Panc1 (cell line): ENCODE measurements around the gene TNFSF11. TPM values are rescaled to one million over a fixed set of nuclear protein-coding genes. Genes with fewer than 3 reads are reported as not detected.

Experiments used
- ATAC-seq: fragments of 200-7000 bp; cut with Tn5 transposase; 2 replicates; pipeline ENCODE4 v1.9.1; 2020; ENCODE audit warnings: mild to moderate bottlenecking, moderate library complexity
- BruUV-seq: library from RNA; stranded (reverse); fragments of 400-500 nt; replicated peaks from 2 replicates; lab custom pipeline; 2021; lab: Mats Ljungman, UMichigan
- CTCF ChIA-PET: fragments of 300-600 bp; sonication (Branson Sonifier 250); formaldehyde crosslinking; loops from one replicate; lab custom pipeline; 2022; ENCODE audit warnings: antibody characterized with exemption; lab: Charles Lee
- POLR2A ChIA-PET: fragments of 300-600 bp; sonication (Branson Sonifier 250); formaldehyde crosslinking; loops from one replicate; lab custom pipeline; 2022; ENCODE audit warnings: antibody characterized with exemption; lab: Charles Lee
- DNase-seq: peaks from one replicate; pipeline ENCODE4 v3.0.0-alpha.2; 2010; ENCODE audit warnings: low read depth, low spot score
- H3K27ac ChIP-seq: 2 replicates; pipeline ENCODE4 v1.5.1; 2011; ENCODE audit warnings: mild to moderate bottlenecking, low read length, inconsistent platforms
- H3K27me3 ChIP-seq: fragments of 200-500 bp; sonication (Bioruptor generic); 2 replicates; pipeline ENCODE4 v1.6.0; 2014; ENCODE audit warnings: low read length, inconsistent platforms; ENCODE audit not compliant: control insufficient read depth, insufficient read depth
- H3K36me3 ChIP-seq: fragments of 200-500 bp; sonication (Bioruptor generic); 2 replicates; pipeline ENCODE4 v1.5.1; 2014; ENCODE audit warnings: inconsistent platforms, mild to moderate bottlenecking, low read length, moderate library complexity; ENCODE audit not compliant: control insufficient read depth, insufficient read depth
- H3K4me1 ChIP-seq: 2 replicates; pipeline ENCODE4 v1.5.1; 2011; ENCODE audit warnings: inconsistent platforms, mild to moderate bottlenecking, low read length, moderate library complexity; ENCODE audit not compliant: control insufficient read depth, insufficient read depth
- H3K4me3 ChIP-seq, 2 experiments: 2 replicates each; pipeline ENCODE4 v1.5.1; 2011 to 2012; ENCODE audit warnings: low read depth in 2 of 2, low read length in 2 of 2, mild to moderate bottlenecking in 2 of 2, inconsistent platforms in 1 of 2, moderate library complexity in 1 of 2
- H3K9me3 ChIP-seq: fragments of 200-500 bp; sonication (Bioruptor generic); 2 replicates; pipeline ENCODE4 v1.5.1; 2014; ENCODE audit warnings: low read depth, mild to moderate bottlenecking, inconsistent platforms, low read length, moderate library complexity; ENCODE audit not compliant: control insufficient read depth, insufficient read depth
- POLR2AphosphoS5 ChIP-seq: IDR thresholded peaks from 2 replicates; pipeline ENCODE4 v1.6.1; 2012; ENCODE audit warnings: mild to moderate bottlenecking, low read depth, low read length, moderate library complexity
- SIN3A ChIP-seq: IDR thresholded peaks from 2 replicates; pipeline ENCODE4 v1.6.1; 2012; ENCODE audit warnings: low read depth, mild to moderate bottlenecking, low read length, moderate library complexity, borderline replicate concordance; ENCODE audit not compliant: insufficient read depth
- TCF7L2 ChIP-seq: IDR thresholded peaks from 2 replicates; pipeline ENCODE4 v1.6.1; 2011; ENCODE audit warnings: mild to moderate bottlenecking, low read depth, low read length, inconsistent platforms
- in situ Hi-C: cut with HindIII; loops from 2 replicates; pipeline ENCODE4 v1.10.0; 2016; ENCODE audit warnings: low sequenced_read_pairs, low pct_unique_long_range_greater_than_20kb
- intact Hi-C: fragments of 100-400 bp; cut with micrococcal nuclease; formaldehyde crosslinking; loops from one replicate; pipeline ENCODE4 v1.10.0; 2022; ENCODE audit not compliant: unreplicated experiment
- total RNA-seq: library from RNA; stranded (reverse); gene quantifications from one replicate; pipeline ENCODE4 v1.2.1, GENCODE V29; 2021; ENCODE audit not compliant: unreplicated experiment
- TF ChIP-seq, protein P1 (sequence below): fragments of 450-650 bp; IDR thresholded peaks from 2 replicates; pipeline ENCODE4 v1.5.1; 2017; ENCODE audit warnings: mild to moderate bottlenecking
- TF ChIP-seq, protein P2 (sequence below), 2 experiments: IDR thresholded peaks; 2 replicates each; pipeline ENCODE4 v1.6.1; 2011 to 2012; ENCODE audit warnings: low read depth in 2 of 2, control low read depth in 1 of 2, low read length in 1 of 2, mild to moderate bottlenecking in 1 of 2, moderate library complexity in 1 of 2; ENCODE audit not compliant: insufficient read depth in 1 of 2

The TNFSF11 gene
- total RNA-seq, 1 experiment from 2014 or later: not detected

DNA sequence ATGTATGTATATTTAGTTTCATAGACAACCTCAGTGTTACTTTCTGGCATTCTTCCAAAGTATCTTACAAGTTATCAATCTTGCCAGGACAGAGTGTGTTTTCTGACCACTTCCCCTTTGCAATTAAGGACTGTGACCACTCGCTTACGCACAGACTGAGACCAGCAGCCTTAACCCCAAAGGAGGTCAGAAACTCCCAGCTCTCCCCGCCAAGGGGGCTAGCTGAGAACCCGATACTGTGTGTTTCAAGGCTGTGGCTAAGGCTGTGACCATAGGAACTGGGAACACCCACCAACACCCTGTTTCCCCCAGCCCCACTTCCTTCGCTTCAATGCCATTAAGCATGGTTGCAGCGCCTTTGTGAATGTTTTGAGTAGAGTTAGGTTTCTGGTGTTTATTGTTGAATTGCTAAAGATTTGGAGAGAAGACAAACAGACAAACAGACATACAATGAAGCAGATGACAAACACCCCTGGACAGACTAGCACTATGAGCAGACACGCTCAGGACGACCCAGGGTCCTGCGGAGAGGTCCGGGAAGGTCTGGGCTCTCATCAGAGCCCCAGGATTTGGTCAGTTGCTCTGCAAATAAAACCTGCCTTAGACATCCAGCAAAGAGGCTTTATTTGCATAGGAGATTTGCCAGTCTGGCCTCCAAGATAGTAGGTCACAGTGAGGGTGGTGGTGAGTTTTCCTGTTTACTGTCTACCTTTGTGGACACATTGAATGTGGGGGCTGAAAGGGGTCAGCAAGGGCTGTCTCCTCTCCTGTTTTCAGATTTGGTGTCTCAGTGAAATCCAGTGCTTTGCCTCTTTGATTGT lies 25.0 kb upstream of the TNFSF11 start:
- no TSS peak for BruUV-seq
- Histone ChIP-seq H3K27ac (no peak overlapping the region), H3K4me3 (no peak overlapping the region), H3K4me1 (no peaks in the 10 kb centered on the region), H3K36me3 (no peaks in the 10 kb centered on the region), H3K27me3 (no peaks in the 10 kb centered on the region), H3K9me3 (no peaks in the 10 kb centered on the region)
- ChIA-PET CTCF (no interaction called here), POLR2A (no interaction called here)
- ATAC-seq (no peak), DNase-seq (no peak)
- in situ Hi-C loops (no loop called here), intact Hi-C loops (no loop called here)
- TF ChIP-seq, protein P1, sequence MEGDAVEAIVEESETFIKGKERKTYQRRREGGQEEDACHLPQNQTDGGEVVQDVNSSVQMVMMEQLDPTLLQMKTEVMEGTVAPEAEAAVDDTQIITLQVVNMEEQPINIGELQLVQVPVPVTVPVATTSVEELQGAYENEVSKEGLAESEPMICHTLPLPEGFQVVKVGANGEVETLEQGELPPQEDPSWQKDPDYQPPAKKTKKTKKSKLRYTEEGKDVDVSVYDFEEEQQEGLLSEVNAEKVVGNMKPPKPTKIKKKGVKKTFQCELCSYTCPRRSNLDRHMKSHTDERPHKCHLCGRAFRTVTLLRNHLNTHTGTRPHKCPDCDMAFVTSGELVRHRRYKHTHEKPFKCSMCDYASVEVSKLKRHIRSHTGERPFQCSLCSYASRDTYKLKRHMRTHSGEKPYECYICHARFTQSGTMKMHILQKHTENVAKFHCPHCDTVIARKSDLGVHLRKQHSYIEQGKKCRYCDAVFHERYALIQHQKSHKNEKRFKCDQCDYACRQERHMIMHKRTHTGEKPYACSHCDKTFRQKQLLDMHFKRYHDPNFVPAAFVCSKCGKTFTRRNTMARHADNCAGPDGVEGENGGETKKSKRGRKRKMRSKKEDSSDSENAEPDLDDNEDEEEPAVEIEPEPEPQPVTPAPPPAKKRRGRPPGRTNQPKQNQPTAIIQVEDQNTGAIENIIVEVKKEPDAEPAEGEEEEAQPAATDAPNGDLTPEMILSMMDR: no peak
- TF ChIP-seq POLR2AphosphoS5: no peak
- no peak for TF ChIP-seq SIN3A
- TF ChIP-seq, protein P2, sequence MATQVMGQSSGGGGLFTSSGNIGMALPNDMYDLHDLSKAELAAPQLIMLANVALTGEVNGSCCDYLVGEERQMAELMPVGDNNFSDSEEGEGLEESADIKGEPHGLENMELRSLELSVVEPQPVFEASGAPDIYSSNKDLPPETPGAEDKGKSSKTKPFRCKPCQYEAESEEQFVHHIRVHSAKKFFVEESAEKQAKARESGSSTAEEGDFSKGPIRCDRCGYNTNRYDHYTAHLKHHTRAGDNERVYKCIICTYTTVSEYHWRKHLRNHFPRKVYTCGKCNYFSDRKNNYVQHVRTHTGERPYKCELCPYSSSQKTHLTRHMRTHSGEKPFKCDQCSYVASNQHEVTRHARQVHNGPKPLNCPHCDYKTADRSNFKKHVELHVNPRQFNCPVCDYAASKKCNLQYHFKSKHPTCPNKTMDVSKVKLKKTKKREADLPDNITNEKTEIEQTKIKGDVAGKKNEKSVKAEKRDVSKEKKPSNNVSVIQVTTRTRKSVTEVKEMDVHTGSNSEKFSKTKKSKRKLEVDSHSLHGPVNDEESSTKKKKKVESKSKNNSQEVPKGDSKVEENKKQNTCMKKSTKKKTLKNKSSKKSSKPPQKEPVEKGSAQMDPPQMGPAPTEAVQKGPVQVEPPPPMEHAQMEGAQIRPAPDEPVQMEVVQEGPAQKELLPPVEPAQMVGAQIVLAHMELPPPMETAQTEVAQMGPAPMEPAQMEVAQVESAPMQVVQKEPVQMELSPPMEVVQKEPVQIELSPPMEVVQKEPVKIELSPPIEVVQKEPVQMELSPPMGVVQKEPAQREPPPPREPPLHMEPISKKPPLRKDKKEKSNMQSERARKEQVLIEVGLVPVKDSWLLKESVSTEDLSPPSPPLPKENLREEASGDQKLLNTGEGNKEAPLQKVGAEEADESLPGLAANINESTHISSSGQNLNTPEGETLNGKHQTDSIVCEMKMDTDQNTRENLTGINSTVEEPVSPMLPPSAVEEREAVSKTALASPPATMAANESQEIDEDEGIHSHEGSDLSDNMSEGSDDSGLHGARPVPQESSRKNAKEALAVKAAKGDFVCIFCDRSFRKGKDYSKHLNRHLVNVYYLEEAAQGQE (IDR thresholded peaks at IDR 0.05; ENCODE audit: insufficient read depth in 1 of 2, low read depth in 2 of 2, low read length in 1 of 2): no peak
- no peak for TF ChIP-seq TCF7L2

DNA sequence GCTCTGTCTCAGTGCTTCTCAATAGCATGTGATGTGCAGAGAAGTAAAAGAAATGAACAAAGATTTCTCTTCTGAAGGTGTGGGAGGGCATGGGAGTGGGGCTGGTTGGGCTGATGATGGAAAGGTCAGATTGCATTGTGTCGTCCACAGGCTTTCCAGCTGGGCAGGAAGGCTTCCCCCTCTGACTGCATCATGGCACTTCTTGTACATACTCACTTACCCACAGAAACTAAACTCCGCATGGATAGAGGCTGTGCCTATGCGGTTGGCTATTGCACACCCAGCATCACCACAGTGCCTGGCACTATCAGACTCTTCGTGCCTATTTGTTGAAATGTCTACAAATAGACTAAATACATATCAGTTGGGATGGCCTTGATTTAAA lies 24.4 kb upstream of the TNFSF11 start:
- no peaks in the 10 kb centered on the region for H3K9me3 ChIP-seq
- in situ Hi-C loops (no loop called here), intact Hi-C loops (no loop called here)
- H3K27ac ChIP-seq: no peak overlapping the region
- BruUV-seq: no TSS peak
- CTCF ChIA-PET: no interaction called here
- ATAC-seq (no peak), DNase-seq (no peak)
- H3K36me3 ChIP-seq: no peaks in the 10 kb centered on the region
- H3K4me1 ChIP-seq: no peaks in the 10 kb centered on the region
- TF ChIP-seq TCF7L2: no peak
- POLR2A ChIA-PET: no interaction called here
- no peak overlapping the region for H3K4me3 ChIP-seq
- H3K27me3 ChIP-seq: no peaks in the 10 kb centered on the region

DNA sequence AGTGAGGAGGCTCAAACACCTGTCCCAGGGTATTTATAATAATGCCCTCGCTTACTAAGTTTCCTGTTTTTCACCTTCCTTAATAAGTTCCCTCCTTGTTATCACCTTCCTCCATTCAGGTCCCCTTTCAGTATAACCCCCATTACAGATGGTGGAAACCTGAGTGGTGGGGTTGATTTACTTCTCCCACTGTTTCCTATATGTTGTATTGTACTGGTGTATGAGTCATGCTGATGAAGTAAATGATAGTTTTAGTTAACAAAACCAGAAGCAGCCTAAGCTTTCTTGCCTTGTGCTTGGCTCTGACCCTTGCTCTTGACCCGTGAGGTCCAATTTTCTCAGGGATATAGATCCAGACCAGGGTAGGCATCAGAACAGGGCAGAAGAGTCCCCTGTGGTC lies 22.3 kb upstream of the TNFSF11 start:
- H3K4me3 ChIP-seq: no peak overlapping the region
- H3K4me1 ChIP-seq: no peaks in the 10 kb centered on the region
- no peak for ATAC-seq
- H3K27me3 ChIP-seq: no peaks in the 10 kb centered on the region
- ChIA-PET CTCF (no interaction called here), POLR2A (no interaction called here)
- in situ Hi-C loops (no loop called here), intact Hi-C loops (no loop called here)
- DNase-seq: no peak
- BruUV-seq: no TSS peak
- H3K9me3 ChIP-seq: no peaks in the 10 kb centered on the region
- no peak for TF ChIP-seq TCF7L2
- no peak overlapping the region for H3K27ac ChIP-seq
- H3K36me3 ChIP-seq: no peaks in the 10 kb centered on the region
